Frontal cortex (tissue), 4 donors: ENCODE results near the gene COPA. TPM values are rescaled to one million over a fixed set of nuclear protein-coding genes. Genes with fewer than 3 reads are reported as not detected.
A peak's percentile ranks its signal among the peaks of the same experiment; 100 is the strongest.
"Not testable (repeated sequence)": the region's sequence is repeated elsewhere in the genome, so short reads cannot be mapped to it uniquely, and the experiment has no call there.

Experiments
- DNase-seq, 2 donors: peaks; one replicate each; pipeline ENCODE4 v3.0.0; 2012; ENCODE audit warnings: low spot score in 2 of 2
- FAIRE-seq: peaks from 2 replicates; lab custom pipeline; 2012; peaks lifted over from hg19 to GRCh38; lab: Jason Lieb, UNC
- total RNA-seq: library from RNA; depleted of rRNA; stranded (reverse); fragments of >200 nt; gene quantifications from one replicate; pipeline ENCODE4 v1.2.3, GENCODE V29; 2014
- donor health status: control.
- donor health status: control.
- donor health status: control.

Gene COPA
- total RNA-seq = 161 TPM

- DNase-seq = peak; percentile 53 to 81
- no peak for FAIRE-seq
These were observed at the start of gene COPA, which contains the start of gene NCSTN for GRCh38 chr1:160342953-160343869. COPA (minus strand) TSS chr1:160343250; CDS start chr1:160343170, 80 bp downstream. NCSTN (plus strand) TSS chr1:160343383; CDS start chr1:160343397, 14 bp downstream.

DNA sequence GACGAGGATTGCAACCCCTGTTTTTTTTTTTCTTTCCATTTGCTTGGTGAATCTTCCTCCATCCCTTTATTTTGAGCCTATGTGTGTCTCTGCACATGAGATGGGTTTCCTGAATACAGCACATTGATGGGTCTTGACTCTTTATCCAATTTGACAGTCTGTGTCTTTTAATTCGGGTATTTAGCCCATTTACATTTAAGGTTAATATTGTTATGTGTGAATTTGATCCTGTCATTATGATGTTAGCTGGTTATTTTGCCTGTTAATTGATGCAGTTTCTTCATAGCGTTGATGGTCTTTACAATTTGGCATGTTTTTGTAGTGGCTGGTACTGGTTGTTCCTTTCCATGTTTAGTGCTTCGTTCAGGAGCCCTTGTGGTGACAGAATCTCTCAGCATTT lies 45.4 kb upstream of the COPA start:
- not testable (repeated sequence) for FAIRE-seq, DNase-seq

DNA sequence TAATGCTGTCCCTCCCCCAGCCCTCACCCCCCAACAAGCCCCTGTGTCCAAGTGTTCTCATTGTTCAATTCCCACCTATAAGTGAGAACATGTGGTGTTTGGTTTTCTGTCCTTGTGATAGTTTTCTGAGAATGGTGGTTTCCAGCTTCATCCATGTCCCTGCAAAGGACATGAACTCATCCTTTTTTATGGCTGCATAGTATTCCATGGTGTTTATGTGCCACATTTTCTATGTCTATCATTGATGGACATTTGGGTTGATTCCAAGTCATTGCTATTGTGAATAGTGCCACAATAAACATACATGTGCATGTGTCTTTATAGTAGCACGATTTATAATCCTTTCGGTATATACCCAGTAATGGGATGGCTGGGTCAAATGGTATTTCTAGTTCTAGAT lies 41.8 kb upstream of the COPA start:
- DNase-seq, FAIRE-seq: not testable (repeated sequence)

- FAIRE-seq (no peak), DNase-seq (no peak)
These were observed 34.6 kb upstream of the COPA start for GRCh38 chr1:160377585-160378206.

GRCh38 chr1:160376525-160377131 lies 33.6 kb upstream of the COPA start:
- peak; percentile 64 to 65 for DNase-seq
- no peak for FAIRE-seq

GRCh38 chr1:160375788-160376524 lies 32.9 kb upstream of the COPA start:
- FAIRE-seq (no peak), DNase-seq (no peak)

GRCh38 chr1:160374306-160375110 lies 31.5 kb upstream of the COPA start:
- no peak for FAIRE-seq
- DNase-seq = no peak

- FAIRE-seq (no peak), DNase-seq (no peak)
These were observed 30.6 kb upstream of the COPA start for GRCh38 chr1:160373696-160374095.

DNA sequence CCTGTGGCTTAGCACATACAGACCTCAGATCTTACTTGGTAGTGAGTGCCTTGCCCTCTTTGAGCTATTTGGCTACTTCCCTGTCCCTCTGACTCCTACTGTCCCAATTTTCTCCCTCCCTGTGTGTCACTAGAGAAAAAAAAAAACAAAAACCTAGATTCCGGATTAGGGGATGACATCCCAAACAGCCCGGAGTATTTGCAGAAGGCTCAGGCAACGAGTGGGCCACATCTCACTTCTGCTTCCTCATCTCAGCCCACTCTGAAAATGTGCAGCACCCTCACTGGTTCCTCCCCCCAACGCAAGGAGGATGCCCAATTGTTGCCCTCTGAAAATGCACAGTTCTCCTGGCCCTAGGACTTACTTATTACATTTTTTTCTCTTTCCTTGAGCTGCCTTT lies 28.7 kb upstream of the COPA start:
- FAIRE-seq (no peak), DNase-seq (no peak)

DNA sequence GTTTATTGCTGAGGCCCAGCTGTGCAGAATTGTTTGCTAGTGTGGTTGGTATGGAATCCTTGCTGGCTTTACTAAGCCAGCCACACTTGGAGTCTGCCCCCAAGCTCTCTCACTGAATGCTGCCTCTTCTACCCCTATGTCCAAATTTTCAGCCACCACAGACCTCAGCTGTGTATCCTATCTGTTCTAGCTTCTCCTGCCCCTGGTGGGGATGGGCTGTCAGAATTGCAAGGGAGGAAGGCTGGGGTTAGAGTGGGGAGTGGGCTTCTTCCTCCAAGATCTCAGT lies 28.2 kb upstream of the COPA start:
- FAIRE-seq = no peak

GRCh38 chr1:160370561-160371345 lies 27.7 kb upstream of the COPA start:
- DNase-seq = no peak
- no peak for FAIRE-seq

More for the DNA sequence above, 28.2 kb upstream of the COPA start:
- DNase-seq = no peak

DNA sequence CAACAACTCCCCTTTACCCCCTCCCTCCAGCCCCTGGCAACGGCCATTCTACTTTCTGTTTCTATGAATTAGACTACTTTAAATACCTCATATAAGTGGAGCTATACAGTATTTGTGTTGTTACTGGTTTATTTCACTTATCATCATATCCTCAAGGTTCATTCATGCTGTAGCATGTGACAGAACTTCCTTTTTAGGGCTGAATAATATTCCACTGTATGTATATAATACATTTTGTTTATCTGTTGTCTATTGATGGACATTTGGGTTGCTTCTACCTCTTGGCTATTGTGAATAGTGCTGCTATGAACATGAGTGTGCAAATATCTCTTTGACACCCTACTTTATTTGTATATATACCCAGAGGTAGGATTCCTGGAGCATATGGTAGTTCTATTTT lies 26.0 kb upstream of the COPA start:
- DNase-seq (no peak), FAIRE-seq (no peak)

DNA sequence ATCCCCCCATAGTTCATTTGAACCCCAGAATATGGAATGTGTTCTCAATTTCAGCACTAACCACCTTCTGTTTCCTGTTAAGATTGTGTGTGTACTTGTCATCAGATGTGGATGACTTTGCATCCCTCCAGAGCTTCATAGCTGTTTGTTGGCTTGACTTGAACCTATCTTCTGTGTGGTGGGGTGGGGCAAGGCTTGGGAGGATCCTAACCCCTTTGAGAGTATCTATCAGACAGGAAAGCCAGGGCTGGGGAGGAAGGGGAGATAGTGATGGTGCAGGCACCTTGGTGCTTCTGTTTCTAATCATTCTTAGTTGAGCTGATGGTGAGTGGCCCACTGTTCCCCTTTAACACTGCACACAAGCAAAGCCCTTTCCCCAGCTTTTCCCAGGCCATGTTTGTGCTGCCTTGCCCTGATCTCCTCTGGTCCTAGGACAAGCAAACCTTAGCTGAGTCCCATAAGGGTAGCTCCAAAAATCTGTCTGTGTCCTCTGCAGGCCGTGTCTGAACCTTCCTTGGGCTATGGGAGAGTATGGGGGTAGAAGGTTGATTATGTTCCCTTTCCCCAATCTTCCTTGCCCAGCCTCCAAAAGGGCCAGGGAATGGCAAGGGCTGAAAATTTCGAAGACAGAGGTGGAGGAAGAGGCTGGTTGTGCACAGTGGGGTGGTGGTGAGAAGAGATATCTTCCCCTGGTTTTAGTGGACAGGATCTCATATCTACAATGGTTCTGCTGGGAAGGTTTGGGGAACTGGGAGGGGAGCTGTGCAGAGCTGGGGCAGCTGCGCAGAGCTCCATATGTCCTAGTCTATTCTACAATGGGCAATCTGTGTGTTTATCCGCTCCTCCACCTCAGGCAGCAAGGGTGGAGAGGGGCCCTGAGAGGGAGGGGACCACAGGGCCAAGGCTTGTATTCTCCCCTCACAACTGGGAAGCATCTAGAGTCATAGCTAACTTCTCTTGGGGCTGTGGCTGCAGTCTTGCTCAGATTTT lies 25.2 kb upstream of the COPA start:
- FAIRE-seq (no peak), DNase-seq (no peak)

DNA sequence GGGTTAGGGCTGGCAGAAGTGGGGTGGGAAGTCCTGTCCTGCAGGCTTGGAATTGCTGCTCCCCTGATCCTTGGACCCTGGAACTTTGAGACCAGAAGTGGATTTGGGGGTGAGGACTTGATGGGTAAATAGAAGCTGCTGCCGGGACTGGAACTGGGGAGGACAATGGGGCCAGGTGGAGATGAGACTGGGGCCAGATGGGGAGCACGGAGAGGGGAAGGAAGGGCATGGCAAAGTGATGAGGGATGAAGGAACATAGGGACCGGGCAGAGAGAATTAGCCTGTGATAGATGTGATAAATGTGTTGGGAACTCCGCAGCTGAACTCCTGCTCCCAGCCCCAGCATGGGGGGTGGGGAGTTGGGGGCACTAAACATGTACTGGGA lies 24.5 kb upstream of the COPA start:
- no peak for FAIRE-seq
- no peak for DNase-seq

DNA sequence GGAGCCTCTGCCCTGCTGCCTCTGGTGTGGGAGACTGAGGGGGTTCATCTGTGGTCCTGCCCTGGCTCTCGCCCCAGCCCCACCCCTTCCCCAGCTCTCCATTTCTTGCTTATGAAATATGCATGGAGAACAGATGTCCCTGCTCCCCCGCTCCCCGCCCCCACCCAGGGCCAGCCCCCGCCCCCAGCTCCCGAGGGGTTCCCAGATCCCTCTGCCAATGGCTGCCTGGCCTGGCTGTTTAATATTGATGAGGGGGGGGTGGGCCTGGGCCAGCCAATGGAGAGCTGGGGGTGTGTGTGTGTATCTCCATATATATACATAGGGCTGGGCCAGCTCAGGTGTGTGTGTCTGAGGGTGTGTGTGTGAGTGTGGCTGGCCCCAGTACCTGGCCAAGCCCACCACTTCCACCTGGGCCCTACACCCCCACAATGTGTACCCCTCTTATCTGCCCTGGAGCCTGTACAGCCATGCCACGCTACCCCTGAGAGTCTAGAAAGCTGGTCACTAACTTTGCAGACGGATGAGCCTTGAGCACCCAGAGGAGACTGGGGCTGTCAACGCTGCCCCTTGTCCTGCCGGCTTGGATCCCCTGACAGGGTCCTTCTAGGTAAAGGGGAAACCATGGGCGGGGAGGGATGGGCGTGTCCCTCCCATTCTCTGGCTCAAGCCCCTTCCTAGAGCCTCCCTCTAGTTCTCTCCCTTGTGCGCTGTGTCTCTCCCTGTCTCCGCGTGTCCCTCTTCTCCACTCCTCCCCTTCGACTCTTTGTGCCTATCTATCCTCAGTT lies 23.9 kb upstream of the COPA start, which contains the start of gene NHLH1:
Gene NHLH1 (plus strand): TSS at position 341 of the 785 bp plus-strand sequence. CDS start 3,661 bp downstream, outside the sequence.
- FAIRE-seq = no peak
- no peak for DNase-seq

DNA sequence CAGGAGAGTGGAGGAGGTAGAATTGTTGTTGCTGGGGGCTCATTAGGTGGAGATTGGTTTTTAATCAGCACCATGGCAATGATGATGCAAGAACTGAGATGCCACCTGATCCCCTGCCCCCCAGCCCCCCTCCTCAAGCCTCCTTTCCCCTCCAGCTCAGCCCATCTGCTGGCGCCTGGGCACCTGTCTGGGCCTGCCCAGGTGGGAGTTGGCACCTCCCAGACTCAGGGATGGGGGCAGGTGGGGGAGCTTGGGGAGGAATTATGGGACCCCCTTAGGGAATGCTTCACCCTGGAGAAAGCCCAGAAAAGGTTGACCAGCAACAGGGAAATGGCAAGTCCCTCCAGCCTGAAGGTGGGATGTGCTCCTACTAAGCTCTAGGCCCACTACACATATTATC lies 22.3 kb upstream of the COPA start:
- FAIRE-seq (no peak), DNase-seq (no peak)
